HepG2 (cell line): Measurements from ENCODE around the gene PTPN12.

ENCODE experiments used
- CC2D1A ChIP-seq: sonication (generic); formaldehyde crosslinking; IDR thresholded peaks from 2 replicates; pipeline ENCODE4 v1.8.1; 2023; ENCODE audit warnings: mild to moderate bottlenecking, missing genetic modification reagents
- EHMT2 ChIP-seq: fragments of 200-600 bp; sonication (generic); IDR thresholded peaks from 2 replicates; pipeline ENCODE4 v1.7.0; 2017; ENCODE audit warnings: antibody characterized with exemption, low read depth, low read length, borderline replicate concordance
- ELF1 ChIP-seq: sonication (generic); formaldehyde crosslinking; IDR thresholded peaks from 2 replicates; pipeline ENCODE4 v1.4.0; 2020; ENCODE audit warnings: missing genetic modification reagents
- FOXK2 ChIP-seq: fragments of 450-650 bp; IDR thresholded peaks from 2 replicates; pipeline ENCODE4 v1.6.1; 2016
- GABPB1 ChIP-seq: IDR thresholded peaks from 2 replicates; pipeline ENCODE4 v1.6.1; 2016; ENCODE audit warnings: mild to moderate bottlenecking, missing genetic modification reagents, moderate library complexity, missing compliant biosample characterization
- JUN ChIP-seq: sonication (generic); formaldehyde crosslinking; IDR thresholded peaks from 2 replicates; pipeline ENCODE4 v1.4.0; 2020; ENCODE audit warnings: mild to moderate bottlenecking, missing genetic modification reagents
- PBX3 ChIP-seq: sonication (generic); formaldehyde crosslinking; IDR thresholded peaks from 2 replicates; pipeline ENCODE4 v1.8.1; 2023; ENCODE audit warnings: missing genetic modification reagents, inconsistent platforms, borderline replicate concordance
- POLR2AphosphoS5 ChIP-seq: IDR thresholded peaks from 2 replicates; pipeline ENCODE4 v1.6.1; 2012; ENCODE audit warnings: low read depth, low read length
- ZMAT3 ChIP-seq: sonication (generic); formaldehyde crosslinking; conservative IDR thresholded peaks from 2 replicates; pipeline ENCODE4 v1.7.0; 2021; ENCODE audit warnings: missing genetic modification reagents
- ZNF234 ChIP-seq: sonication (generic); formaldehyde crosslinking; conservative IDR thresholded peaks from 2 replicates; pipeline ENCODE4 v1.5.1; 2020; ENCODE audit warnings: mild to moderate bottlenecking, missing genetic modification reagents

DNA sequence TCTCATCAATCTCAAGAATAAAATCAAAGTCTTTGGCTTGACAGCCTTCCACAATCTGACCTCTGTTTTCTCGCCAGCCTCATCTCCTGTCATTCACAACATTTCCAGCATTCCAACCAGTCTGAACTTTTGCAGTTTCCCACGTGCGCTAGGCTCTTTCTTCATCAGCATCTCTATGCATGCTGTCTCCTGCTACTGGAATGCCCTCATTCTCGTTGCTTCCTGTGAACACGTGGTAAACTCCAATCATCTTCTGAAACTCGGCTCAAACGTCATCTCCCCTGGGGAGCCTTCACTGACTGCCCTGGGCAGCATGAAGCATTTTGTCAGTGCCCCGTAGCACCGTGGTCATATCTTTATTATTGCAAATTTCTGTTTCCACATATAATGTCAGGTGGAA lies 146.9 kb downstream of the PTPN12 start:
- TF ChIP-seq CC2D1A (CRISPR knock-in tag), result no peak
- TF ChIP-seq JUN, result no peak
- no peak for TF ChIP-seq PBX3 (CRISPR knock-in tag)
- no peak for TF ChIP-seq FOXK2
- no peak for TF ChIP-seq GABPB1 (CRISPR knock-in tag)
- TF ChIP-seq POLR2AphosphoS5, result no peak
- no peak for TF ChIP-seq ZNF234 (CRISPR knock-in tag)
- TF ChIP-seq ELF1, result no peak
- no peak for TF ChIP-seq ZMAT3 (CRISPR knock-in tag)
- no peak for TF ChIP-seq EHMT2
